BJ (cell line): ENCODE results near the gene TWF1. TPM values are rescaled to one million over a fixed set of nuclear protein-coding genes. Genes with fewer than 3 reads are reported as not detected.

Experiments used
- CTCF ChIA-PET: fragments of 350-600 bp; formaldehyde crosslinking; extraction: SDS; loops from one replicate; lab custom pipeline; 2021; ENCODE audit warnings: antibody characterized with exemption, inconsistent platforms; lab: Yijun Ruan, JAX
- POLR2A ChIA-PET: fragments of 300-600 bp; sonication (Branson Sonifier 250); formaldehyde crosslinking; extraction: SDS; loops from one replicate; lab custom pipeline; 2021; ENCODE audit warnings: antibody characterized with exemption; lab: Charles Lee
- DNase-seq: peaks from one replicate; pipeline ENCODE4 v3.0.0-alpha.2; 2011; ENCODE audit warnings: low read depth
- H3K27me3 ChIP-seq: 2 replicates; pipeline ENCODE4 v1.6.0; 2011; ENCODE audit warnings: low read length; ENCODE audit not compliant: control insufficient read depth, insufficient read depth
- H3K36me3 ChIP-seq: 2 replicates; pipeline ENCODE4 v1.5.1; 2011; ENCODE audit warnings: low read length; ENCODE audit not compliant: control insufficient read depth, insufficient read depth
- H3K4me3 ChIP-seq: 2 replicates; pipeline ENCODE4 v1.5.1; 2011; ENCODE audit warnings: low read depth, mild to moderate bottlenecking, control low read depth, low read length
- polyA plus RNA-seq: library from polyadenylated mRNA; depleted of rRNA; stranded (reverse); fragments of >200 nt; gene quantifications from 2 replicates; pipeline ENCODE4 v1.2.3, GENCODE V29; 2011
- TF ChIP-seq, protein P1 (sequence below): IDR thresholded peaks from 2 replicates; pipeline ENCODE4 v1.5.1; 2011; ENCODE audit warnings: low read depth, mild to moderate bottlenecking, control low read depth, inconsistent platforms, low read length, moderate library complexity; ENCODE audit not compliant: insufficient read depth

TWF1 gene
- polyA plus RNA-seq, 1 experiment: 49.8 TPM

DNA sequence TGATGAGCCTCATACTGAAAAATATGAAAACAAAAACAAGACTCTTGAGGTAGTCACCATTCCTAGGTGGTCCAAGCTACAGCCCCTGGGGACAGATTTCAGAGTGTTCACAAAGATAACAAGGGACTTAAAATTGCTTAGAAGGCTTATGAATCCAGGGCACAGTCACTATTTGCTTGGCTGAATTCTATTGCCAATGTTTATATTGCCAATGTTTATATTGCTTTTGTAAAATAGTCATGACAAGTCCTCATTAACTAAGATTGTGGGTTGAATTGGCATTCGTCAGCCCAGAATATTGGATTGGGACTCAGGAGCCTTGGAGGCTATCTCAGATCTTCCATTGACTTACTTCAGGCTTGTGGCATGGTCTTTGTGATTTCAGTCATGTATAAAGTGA lies 36.1 kb upstream of the TWF1 start:
- POLR2A ChIA-PET: no interaction called here
- CTCF ChIA-PET: interaction anchor here (1.1 kb wide), 1 partner anchor 26 kb away, joined by 3 read pairs; no protein-coding TSS in a partner anchor

DNA sequence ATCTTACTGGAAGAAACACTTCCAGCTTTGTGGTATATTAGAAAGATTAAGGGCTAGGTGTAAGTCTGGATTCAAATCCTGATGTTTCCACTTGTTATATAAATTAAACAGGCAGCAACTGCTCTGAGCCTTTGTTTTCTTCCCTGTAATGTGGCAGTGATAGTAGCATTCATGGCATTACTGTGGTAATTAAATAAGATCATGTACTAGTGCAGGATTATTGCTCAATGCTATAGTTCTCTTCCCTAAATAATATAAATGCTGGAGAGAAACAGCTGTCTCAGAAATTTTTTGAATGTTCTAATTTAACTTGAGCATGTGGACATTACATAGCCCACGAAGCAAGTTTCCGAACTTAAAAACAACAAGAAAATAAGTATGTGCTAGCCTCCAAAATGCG lies 35.1 kb upstream of the TWF1 start:
- TF ChIP-seq, protein P1, sequence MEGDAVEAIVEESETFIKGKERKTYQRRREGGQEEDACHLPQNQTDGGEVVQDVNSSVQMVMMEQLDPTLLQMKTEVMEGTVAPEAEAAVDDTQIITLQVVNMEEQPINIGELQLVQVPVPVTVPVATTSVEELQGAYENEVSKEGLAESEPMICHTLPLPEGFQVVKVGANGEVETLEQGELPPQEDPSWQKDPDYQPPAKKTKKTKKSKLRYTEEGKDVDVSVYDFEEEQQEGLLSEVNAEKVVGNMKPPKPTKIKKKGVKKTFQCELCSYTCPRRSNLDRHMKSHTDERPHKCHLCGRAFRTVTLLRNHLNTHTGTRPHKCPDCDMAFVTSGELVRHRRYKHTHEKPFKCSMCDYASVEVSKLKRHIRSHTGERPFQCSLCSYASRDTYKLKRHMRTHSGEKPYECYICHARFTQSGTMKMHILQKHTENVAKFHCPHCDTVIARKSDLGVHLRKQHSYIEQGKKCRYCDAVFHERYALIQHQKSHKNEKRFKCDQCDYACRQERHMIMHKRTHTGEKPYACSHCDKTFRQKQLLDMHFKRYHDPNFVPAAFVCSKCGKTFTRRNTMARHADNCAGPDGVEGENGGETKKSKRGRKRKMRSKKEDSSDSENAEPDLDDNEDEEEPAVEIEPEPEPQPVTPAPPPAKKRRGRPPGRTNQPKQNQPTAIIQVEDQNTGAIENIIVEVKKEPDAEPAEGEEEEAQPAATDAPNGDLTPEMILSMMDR: no peak
- DNase-seq: no peak
- Histone ChIP-seq H3K36me3 (no peaks in the 10 kb centered on the region), H3K27me3 (no peaks in the 10 kb centered on the region), H3K4me3 (no peak overlapping the region)
- CTCF ChIA-PET: interaction anchor here (1.3 kb wide), 1 partner anchor 41 kb away, joined by 3 read pairs; no protein-coding TSS in a partner anchor
- POLR2A ChIA-PET: no interaction called here

More for the DNA sequence above, 36.1 kb upstream of the TWF1 start:
- no peak for DNase-seq
- TF ChIP-seq, protein P1: no peak
- Histone ChIP-seq H3K27me3 (no peaks in the 10 kb centered on the region), H3K4me3 (no peak overlapping the region), H3K36me3 (no peaks in the 10 kb centered on the region)

DNA sequence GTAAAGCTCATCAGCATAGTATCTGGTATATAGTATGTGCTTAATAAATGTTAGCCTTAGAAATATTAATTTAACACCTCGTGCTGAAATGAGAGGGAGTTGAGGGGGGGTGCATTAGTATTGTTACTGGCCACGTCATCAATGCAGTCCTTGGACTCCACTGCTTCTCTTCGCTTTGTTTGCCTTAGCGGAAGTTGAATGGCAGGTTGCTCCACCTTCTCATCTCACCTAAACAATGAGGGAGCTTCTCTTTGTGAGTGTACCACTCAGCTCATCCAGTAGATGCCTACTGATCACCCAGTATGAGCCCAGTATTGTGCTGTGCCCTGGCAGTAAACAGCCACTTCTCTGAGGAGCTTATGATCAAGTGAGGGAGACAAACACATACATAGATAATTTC lies 34.2 kb upstream of the TWF1 start:
- ChIA-PET POLR2A (no interaction called here), CTCF (interaction anchor here (0.8 to 1.3 kb wide), 2 partner anchors 42 to 1108 kb away, joined by 3 read pairs; no protein-coding TSS in a partner anchor)
- no peak for DNase-seq
- H3K36me3 ChIP-seq: no peaks in the 10 kb centered on the region
- no peak overlapping the region for H3K4me3 ChIP-seq
- no peaks in the 10 kb centered on the region for H3K27me3 ChIP-seq
- TF ChIP-seq, protein P1: no peak

DNA sequence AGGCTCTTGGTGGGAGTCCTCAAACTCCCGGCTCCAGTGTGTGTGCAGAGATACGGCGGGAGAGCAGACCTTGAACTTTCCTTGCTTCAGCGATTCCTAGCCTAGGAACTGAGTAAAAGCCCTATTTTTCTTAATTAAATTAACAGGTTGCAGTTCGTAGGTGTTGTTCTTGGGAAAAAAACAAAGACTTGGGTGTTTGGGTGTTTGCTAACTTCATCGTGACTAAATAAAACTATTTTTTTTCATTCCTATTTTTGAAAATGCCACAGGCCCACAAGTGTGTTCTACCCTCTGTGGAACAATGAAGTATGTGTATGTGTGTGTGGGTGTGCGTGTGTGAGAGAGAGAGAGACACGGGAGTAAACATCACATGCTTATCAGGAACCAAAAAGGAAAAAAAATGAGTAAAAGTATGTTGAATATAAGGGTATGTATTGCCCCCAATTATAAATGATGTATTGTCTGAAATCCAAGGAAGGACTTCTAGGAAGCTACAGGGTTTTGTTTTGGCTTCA lies 30.4 kb upstream of the TWF1 start:
- peak; percentile 3 for DNase-seq
- ChIA-PET POLR2A (no interaction called here), CTCF (no interaction called here)
- Histone ChIP-seq H3K36me3 (no peaks in the 10 kb centered on the region), H3K4me3 (peak overlapping the region; percentile 66), H3K27me3 (no peaks in the 10 kb centered on the region)
- TF ChIP-seq, protein P1: no peak

DNA sequence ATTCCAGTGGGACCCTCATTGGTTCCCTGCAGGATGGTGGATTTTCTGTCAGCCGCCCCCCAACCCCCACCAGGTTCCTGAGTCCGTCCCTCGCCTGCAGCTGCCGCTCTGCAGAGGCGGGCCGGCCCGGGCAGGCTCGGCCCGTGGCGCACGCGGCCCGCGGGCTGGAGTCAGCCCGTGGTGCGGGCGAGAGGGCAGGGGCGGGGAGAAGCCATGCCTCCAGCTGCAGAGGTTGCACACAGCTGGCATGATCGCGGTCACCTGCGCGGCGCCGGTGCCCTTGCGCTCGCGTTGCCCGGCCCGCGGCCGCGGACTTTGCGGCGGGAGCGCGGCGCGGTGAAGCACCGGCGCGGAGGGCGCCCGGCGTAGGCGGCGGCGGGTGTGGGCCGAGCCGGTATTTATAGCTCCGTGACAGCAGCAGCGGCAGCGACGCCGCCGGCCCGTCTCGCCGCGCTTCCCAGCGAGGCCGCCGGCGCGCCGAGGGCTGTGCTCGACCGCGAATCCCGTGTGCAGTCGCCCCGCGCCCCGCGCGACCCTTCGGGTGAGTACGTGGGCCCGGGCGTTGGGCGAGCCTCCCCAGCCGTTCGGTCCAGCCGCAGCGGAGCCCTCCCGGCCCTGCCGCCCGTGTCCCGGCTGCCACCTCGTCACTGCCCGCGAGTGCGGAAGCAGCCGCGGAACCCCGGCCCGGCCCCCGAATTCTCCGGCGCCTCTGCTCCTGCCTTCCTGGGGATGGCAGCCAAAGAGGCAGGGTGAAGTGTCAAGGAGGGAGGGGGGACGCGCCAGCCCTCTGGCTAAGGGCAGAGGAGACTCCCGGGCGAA lies 29.7 kb upstream of the TWF1 start, which contains the start of gene TMEM117:
TSS of gene TMEM117 (plus strand) at position 426 of the 819 bp plus-strand sequence.
- peak within 1 kb of the TSS; percentile 66 for H3K4me3 ChIP-seq
- H3K27me3 ChIP-seq: no peaks in the 10 kb centered on the region
- TF ChIP-seq, protein P1: no peak
- H3K36me3 ChIP-seq: no peaks in the 10 kb centered on the region
- ChIA-PET CTCF (interaction anchor here (1.3 kb wide), 1 partner anchor 27 kb away, joined by 3 read pairs; no protein-coding TSS in a partner anchor), POLR2A (no interaction called here)
- peak; percentile 9 for DNase-seq
